ENCODE results near the gene WFS1.

The WFS1 gene

DNA sequence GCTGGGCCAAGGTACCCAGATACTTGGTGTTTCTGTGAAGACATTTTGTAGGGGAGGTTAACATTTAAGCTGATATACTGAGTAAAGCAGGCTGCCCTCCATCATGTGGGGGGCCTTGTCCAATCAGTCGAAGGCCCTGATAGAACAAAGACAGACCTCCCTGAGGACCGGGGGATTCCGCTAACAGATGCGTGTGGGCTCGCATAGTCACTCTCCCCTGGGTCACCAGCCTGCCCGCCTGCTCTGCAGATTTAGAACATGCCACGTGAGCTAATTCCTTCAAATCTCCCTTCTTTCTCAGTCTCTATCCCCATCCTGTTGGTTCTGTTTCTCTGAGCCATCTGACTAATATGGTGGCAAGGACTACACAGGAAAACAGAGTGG lies 60.7 kb downstream of the WFS1 start:
- no peak overlapping the region for H3K9ac ChIP-seq (ENCODE audit: low read length)
- no peak overlapping the region for H3K27ac ChIP-seq (ENCODE audit: low read depth, low read length)
- no peaks in the 10 kb centered on the region for H3K4me1 ChIP-seq (ENCODE audit: control insufficient read depth, insufficient read depth, low read length)
- no peak overlapping the region for H3K4me3 ChIP-seq (ENCODE audit: low read length)
- H3K36me3 ChIP-seq (ENCODE audit: control insufficient read depth, insufficient read depth, low read length), result no peaks in the 10 kb centered on the region
- peaks cover 8% of the 10 kb centered on the region for H3K27me3 ChIP-seq (ENCODE audit: control insufficient read depth, insufficient read depth, low read length)

GRCh38 chr4:6331018-6331417 lies 61.4 kb downstream of the WFS1 start:
- Histone ChIP-seq H3K27ac (ENCODE audit: low read depth, low read length) (no peak overlapping the region), H3K9ac (ENCODE audit: low read length) (no peak overlapping the region), H3K36me3 (ENCODE audit: control insufficient read depth, insufficient read depth, low read length) (no peaks in the 10 kb centered on the region), H3K27me3 (ENCODE audit: control insufficient read depth, insufficient read depth, low read length) (peaks cover 8% of the 10 kb centered on the region), H3K4me1 (ENCODE audit: control insufficient read depth, insufficient read depth, low read length) (no peaks in the 10 kb centered on the region), H3K4me3 (ENCODE audit: low read length) (no peak overlapping the region)

- Histone ChIP-seq H3K27ac (ENCODE audit: low read depth, low read length) (no peak overlapping the region), H3K4me1 (ENCODE audit: control insufficient read depth, insufficient read depth, low read length) (no peaks in the 10 kb centered on the region), H3K36me3 (ENCODE audit: control insufficient read depth, insufficient read depth, low read length) (no peaks in the 10 kb centered on the region), H3K4me3 (ENCODE audit: low read length) (no peak overlapping the region), H3K9ac (ENCODE audit: low read length) (no peak overlapping the region), H3K27me3 (ENCODE audit: control insufficient read depth, insufficient read depth, low read length) (peaks cover 8% of the 10 kb centered on the region)
These were observed 61.8 kb downstream of the WFS1 start for GRCh38 chr4:6331468-6331867.

DNA sequence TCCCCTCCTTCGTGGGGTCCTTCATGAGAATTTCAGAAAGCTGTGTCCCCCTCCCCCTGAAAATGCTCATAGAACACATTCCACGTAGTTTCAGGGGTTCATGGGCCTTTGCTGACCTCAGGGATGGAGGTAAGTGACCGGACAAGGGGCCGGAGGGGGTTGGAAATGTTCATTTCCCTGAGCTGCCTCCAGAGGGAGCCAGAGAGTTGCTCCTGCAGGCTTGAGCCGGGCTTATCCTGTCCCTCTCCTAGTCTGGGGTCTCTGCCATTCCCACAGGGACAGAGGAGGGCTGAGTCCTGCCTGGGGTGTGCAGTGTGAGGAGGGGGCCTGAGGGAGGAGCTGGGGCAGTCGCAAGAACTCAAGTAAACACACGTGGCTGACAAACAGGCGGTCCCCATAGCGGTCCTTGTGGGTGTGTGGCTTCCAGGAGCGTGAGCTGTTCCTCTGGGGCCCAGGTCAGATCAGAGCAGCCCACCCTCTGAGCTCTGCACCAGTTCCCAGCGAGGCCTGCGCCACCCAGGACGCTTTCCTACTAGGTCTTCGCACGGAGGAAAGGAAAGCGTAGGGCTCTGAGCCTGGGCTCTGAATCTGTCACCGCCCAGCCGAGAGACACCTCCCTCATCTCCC lies 62.5 kb downstream of the WFS1 start:
- no peaks in the 10 kb centered on the region for H3K4me1 ChIP-seq (ENCODE audit: control insufficient read depth, insufficient read depth, low read length)
- H3K27ac ChIP-seq (ENCODE audit: low read depth, low read length), result no peak overlapping the region
- H3K9ac ChIP-seq (ENCODE audit: low read length), result no peak overlapping the region
- no peaks in the 10 kb centered on the region for H3K36me3 ChIP-seq (ENCODE audit: control insufficient read depth, insufficient read depth, low read length)
- no peak overlapping the region for H3K4me3 ChIP-seq (ENCODE audit: low read length)
- peaks cover 9% of the 10 kb centered on the region for H3K27me3 ChIP-seq (ENCODE audit: control insufficient read depth, insufficient read depth, low read length)

DNA sequence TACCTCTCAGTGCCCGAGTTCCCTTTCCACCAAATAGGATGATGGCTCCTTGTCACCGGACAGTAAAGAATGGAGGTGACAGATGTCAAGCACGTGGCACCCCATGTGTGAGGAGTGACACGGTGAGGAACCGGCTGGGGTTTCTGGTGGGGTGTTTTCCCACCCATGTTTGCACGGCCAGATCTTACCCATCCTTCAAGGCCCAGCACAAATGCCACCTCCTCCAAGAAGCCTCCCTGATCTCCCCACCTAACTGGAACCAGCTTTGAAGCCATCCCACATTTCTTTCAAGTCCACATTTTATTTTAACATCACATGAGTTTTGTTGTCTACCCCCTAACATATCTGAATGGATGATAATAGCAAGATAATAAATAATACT lies 63.0 kb downstream of the WFS1 start:
- no peak overlapping the region for H3K9ac ChIP-seq (ENCODE audit: low read length)
- no peaks in the 10 kb centered on the region for H3K36me3 ChIP-seq (ENCODE audit: control insufficient read depth, insufficient read depth, low read length)
- peaks cover 10% of the 10 kb centered on the region for H3K27me3 ChIP-seq (ENCODE audit: control insufficient read depth, insufficient read depth, low read length)
- no peak overlapping the region for H3K27ac ChIP-seq (ENCODE audit: low read depth, low read length)
- no peak overlapping the region for H3K4me3 ChIP-seq (ENCODE audit: low read length)
- H3K4me1 ChIP-seq (ENCODE audit: control insufficient read depth, insufficient read depth, low read length), result no peaks in the 10 kb centered on the region

GRCh38 chr4:6333301-6334202 lies 63.9 kb downstream of the WFS1 start:
- Histone ChIP-seq H3K27me3 (ENCODE audit: control insufficient read depth, insufficient read depth, low read length) (peaks cover 13% of the 10 kb centered on the region), H3K9ac (ENCODE audit: low read length) (no peak overlapping the region), H3K36me3 (ENCODE audit: control insufficient read depth, insufficient read depth, low read length) (no peaks in the 10 kb centered on the region), H3K27ac (ENCODE audit: low read depth, low read length) (no peak overlapping the region), H3K4me1 (ENCODE audit: control insufficient read depth, insufficient read depth, low read length) (no peaks in the 10 kb centered on the region), H3K4me3 (ENCODE audit: low read length) (no peak overlapping the region)

GRCh38 chr4:6334203-6334887 lies 64.7 kb downstream of the WFS1 start:
- Histone ChIP-seq H3K36me3 (ENCODE audit: control insufficient read depth, insufficient read depth, low read length) (no peaks in the 10 kb centered on the region), H3K9ac (ENCODE audit: low read length) (no peak overlapping the region), H3K27me3 (ENCODE audit: control insufficient read depth, insufficient read depth, low read length) (peaks cover 15% of the 10 kb centered on the region), H3K4me3 (ENCODE audit: low read length) (no peak overlapping the region), H3K27ac (ENCODE audit: low read depth, low read length) (no peak overlapping the region), H3K4me1 (ENCODE audit: control insufficient read depth, insufficient read depth, low read length) (no peaks in the 10 kb centered on the region)

DNA sequence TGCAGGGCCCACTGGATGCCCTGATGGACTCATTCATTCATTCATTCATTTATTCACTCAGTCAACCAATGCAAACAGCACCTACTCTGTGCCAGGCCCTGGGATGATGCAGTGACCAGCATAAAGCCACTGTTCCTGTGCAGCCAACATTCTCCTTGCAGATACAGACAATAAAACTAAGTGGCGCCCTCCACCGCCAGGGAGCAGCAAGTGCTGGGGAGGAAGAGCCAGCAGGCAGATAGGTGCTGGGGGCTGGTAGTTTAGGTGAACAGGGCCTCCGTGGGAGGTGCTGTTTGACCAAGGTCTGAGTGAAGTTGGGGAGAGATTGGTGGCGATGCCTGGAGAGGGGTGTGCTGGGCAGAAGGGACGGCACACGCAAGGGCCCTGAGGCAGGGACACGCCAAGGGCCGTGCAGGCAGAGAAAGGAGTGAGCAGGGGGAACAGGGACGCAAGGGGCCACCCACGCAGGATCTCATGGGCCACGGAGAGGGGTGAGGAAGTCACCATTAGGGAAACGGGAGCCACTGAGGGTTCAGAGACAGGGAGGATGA lies 65.5 kb downstream of the WFS1 start:
- H3K27ac ChIP-seq (ENCODE audit: low read depth, low read length), result no peak overlapping the region
- H3K27me3 ChIP-seq (ENCODE audit: control insufficient read depth, insufficient read depth, low read length), result peaks cover 15% of the 10 kb centered on the region
- H3K4me3 ChIP-seq (ENCODE audit: low read length), result no peak overlapping the region
- no peaks in the 10 kb centered on the region for H3K36me3 ChIP-seq (ENCODE audit: control insufficient read depth, insufficient read depth, low read length)
- H3K4me1 ChIP-seq (ENCODE audit: control insufficient read depth, insufficient read depth, low read length), result no peaks in the 10 kb centered on the region
- no peak overlapping the region for H3K9ac ChIP-seq (ENCODE audit: low read length)

DNA sequence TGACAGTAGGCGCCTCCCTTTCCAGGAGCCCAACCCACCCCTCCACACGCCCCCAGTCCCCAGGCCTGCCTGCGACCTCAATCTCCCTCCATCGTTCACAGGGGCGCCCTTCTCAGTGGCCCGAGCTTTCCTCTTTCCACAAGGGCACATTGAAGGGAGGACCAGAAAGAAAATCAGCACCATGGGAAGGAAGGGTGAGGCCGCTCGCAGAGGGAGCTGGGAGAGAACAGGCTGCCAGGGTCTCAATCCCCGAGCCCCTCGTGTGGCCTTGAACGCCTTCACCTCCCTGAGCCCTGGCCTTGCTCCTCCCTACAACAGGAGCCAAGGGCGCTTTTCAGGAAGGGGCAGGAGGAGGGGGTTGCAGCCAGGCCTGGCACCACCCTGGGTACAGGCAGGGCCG lies 66.5 kb downstream of the WFS1 start:
- peaks cover 15% of the 10 kb centered on the region for H3K27me3 ChIP-seq (ENCODE audit: control insufficient read depth, insufficient read depth, low read length)
- H3K9ac ChIP-seq (ENCODE audit: low read length), result no peak overlapping the region
- H3K36me3 ChIP-seq (ENCODE audit: control insufficient read depth, insufficient read depth, low read length), result no peaks in the 10 kb centered on the region
- H3K4me1 ChIP-seq (ENCODE audit: control insufficient read depth, insufficient read depth, low read length), result no peaks in the 10 kb centered on the region
- no peak overlapping the region for H3K4me3 ChIP-seq (ENCODE audit: low read length)
- H3K27ac ChIP-seq (ENCODE audit: low read depth, low read length), result no peak overlapping the region

DNA sequence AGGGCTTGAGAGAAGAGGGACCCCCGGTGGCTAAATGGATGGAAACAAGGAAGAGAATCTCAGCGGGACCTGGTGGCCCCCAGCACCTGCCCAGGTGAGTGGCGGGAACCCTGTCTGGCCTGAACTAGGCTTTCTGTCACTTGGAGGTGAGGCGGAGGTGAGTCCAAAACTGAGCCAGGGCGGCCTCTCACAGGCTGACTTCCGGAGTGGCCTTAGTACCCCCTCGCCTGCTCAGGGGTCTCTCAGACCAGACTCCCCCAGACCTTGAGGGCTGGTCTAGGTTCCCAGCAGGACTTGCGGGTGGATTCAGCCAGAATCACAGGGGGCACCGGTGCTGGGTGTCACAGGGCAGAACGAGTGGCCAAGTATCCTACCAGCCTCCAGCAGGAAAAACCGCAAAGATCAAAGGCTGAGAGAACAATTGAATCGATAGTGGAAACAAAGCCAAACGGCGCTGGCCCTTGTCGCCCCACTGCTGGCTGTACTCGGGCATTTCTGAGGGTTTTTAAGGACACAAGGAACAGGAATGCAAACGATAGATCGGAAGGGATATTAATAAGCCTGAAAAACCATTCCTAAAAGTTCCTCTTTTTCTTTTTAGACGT lies 67.8 kb downstream of the WFS1 start:
- H3K27me3 ChIP-seq (ENCODE audit: control insufficient read depth, insufficient read depth, low read length), result peaks cover 15% of the 10 kb centered on the region
- no peaks in the 10 kb centered on the region for H3K4me1 ChIP-seq (ENCODE audit: control insufficient read depth, insufficient read depth, low read length)
- no peak overlapping the region for H3K27ac ChIP-seq (ENCODE audit: low read depth, low read length)
- H3K9ac ChIP-seq (ENCODE audit: low read length), result no peak overlapping the region
- H3K36me3 ChIP-seq (ENCODE audit: control insufficient read depth, insufficient read depth, low read length), result no peaks in the 10 kb centered on the region
- H3K4me3 ChIP-seq (ENCODE audit: low read length), result no peak overlapping the region

DNA sequence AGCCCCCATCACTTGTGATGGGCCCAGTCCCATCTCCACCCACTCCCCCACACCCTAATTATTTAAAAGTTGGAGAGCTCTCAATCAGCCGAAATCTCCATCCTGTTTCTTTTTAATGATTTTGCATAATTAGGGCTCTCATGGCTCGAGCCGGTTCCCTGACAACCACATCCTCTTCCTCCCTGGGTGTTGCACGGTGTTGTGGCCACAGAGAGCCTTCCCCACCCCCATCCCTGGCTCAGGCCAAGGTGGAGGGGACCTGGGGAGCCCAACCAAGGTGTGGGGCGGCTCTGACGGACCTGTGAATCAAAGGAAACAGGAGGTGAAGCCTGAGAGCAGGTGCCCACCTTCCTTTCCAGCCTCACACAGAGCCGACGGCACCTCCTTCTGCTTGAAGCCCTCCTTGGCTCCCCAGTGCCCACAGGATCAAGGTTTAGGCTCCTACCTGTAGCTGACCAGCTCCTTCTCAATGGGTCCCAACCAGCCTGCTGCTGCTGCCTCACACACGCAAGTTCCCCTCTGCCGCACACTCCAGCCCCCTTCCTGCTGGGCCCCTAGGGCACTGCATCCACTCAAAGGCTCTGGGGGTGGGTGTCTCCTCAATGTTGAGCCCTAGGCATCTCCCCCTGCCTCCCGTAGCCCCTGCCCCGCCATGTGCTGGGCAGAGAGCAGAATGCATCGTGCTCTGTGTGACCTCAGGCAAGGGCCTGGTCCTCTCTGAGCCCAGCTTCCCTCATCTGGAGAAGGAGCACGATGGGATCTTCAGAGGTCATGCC lies 68.7 kb downstream of the WFS1 start:
- H3K36me3 ChIP-seq (ENCODE audit: control insufficient read depth, insufficient read depth, low read length), result no peaks in the 10 kb centered on the region
- no peak overlapping the region for H3K4me3 ChIP-seq (ENCODE audit: low read length)
- no peak overlapping the region for H3K9ac ChIP-seq (ENCODE audit: low read length)
- peaks cover 15% of the 10 kb centered on the region for H3K27me3 ChIP-seq (ENCODE audit: control insufficient read depth, insufficient read depth, low read length)
- no peaks in the 10 kb centered on the region for H3K4me1 ChIP-seq (ENCODE audit: control insufficient read depth, insufficient read depth, low read length)
- H3K27ac ChIP-seq (ENCODE audit: low read depth, low read length), result no peak overlapping the region

Data from rectal smooth muscle tissue (tissue), 1 donor.